ENCODE measurements around the gene GABRR2. TPM values are rescaled to one million over a fixed set of nuclear protein-coding genes. Genes with fewer than 3 reads are reported as not detected.

Gene GABRR2
- total RNA-seq, 2 donors from 2014 or later: 0.52 to 1.3 TPM

GRCh38 chr6:89221129-89221528, 94.0 kb downstream of the GABRR2 start:
- H3K36me3 ChIP-seq (replicated peaks in 1 of 2; ENCODE audit: insufficient read depth in 1 of 2, low read depth in 2 of 2): no peaks in the 10 kb centered on the region
- no peaks in the 10 kb centered on the region for H3K4me1 ChIP-seq
- H3K4me3 ChIP-seq: no peak overlapping the region
- H3K9me3 ChIP-seq: no peaks in the 10 kb centered on the region
- intact Hi-C loops (cut with DNase I): no loop called here
- TF ChIP-seq, protein P1, sequence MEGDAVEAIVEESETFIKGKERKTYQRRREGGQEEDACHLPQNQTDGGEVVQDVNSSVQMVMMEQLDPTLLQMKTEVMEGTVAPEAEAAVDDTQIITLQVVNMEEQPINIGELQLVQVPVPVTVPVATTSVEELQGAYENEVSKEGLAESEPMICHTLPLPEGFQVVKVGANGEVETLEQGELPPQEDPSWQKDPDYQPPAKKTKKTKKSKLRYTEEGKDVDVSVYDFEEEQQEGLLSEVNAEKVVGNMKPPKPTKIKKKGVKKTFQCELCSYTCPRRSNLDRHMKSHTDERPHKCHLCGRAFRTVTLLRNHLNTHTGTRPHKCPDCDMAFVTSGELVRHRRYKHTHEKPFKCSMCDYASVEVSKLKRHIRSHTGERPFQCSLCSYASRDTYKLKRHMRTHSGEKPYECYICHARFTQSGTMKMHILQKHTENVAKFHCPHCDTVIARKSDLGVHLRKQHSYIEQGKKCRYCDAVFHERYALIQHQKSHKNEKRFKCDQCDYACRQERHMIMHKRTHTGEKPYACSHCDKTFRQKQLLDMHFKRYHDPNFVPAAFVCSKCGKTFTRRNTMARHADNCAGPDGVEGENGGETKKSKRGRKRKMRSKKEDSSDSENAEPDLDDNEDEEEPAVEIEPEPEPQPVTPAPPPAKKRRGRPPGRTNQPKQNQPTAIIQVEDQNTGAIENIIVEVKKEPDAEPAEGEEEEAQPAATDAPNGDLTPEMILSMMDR (IDR thresholded peaks at IDR 0.05): no peak
- no peak for TF ChIP-seq POLR2A (IDR thresholded peaks at IDR 0.05)
- DNase-seq (no peak), ATAC-seq (no peak)
- no peaks in the 10 kb centered on the region for H3K27me3 ChIP-seq
- no peak overlapping the region for H3K27ac ChIP-seq
- 61 to 73% methylated on average over 3 of the region's 3 CpGs for WGBS, 2 donors

GRCh38 chr6:89217299-89217910, 97.7 kb downstream of the GABRR2 start, which contains the start of gene GABRR1:
Gene GABRR1, minus strand, starts transcription at chr6:89217358. Its CDS starts 36 bp downstream, at chr6:89217322.
- intact Hi-C loops (cut with DNase I): no loop called here
- ATAC-seq: no peak
- no peaks in the 10 kb centered on the region for H3K27me3 ChIP-seq
- no peak for DNase-seq
- WGBS, 2 donors: 47 to 60% methylated on average over 10 of the region's 10 CpGs
- no peaks in the 10 kb centered on the region for H3K36me3 ChIP-seq (replicated peaks in 1 of 2; ENCODE audit: insufficient read depth in 1 of 2, low read depth in 2 of 2)
- H3K9me3 ChIP-seq: no peaks in the 10 kb centered on the region
- no peak within 1 kb of the TSS for H3K4me3 ChIP-seq
- no peaks in the 10 kb centered on the region for H3K4me1 ChIP-seq
- H3K27ac ChIP-seq: no peak within 1 kb of the TSS
- TF ChIP-seq, protein P1 (IDR thresholded peaks at IDR 0.05): no peak
- TF ChIP-seq POLR2A (IDR thresholded peaks at IDR 0.05): no peak

DNA sequence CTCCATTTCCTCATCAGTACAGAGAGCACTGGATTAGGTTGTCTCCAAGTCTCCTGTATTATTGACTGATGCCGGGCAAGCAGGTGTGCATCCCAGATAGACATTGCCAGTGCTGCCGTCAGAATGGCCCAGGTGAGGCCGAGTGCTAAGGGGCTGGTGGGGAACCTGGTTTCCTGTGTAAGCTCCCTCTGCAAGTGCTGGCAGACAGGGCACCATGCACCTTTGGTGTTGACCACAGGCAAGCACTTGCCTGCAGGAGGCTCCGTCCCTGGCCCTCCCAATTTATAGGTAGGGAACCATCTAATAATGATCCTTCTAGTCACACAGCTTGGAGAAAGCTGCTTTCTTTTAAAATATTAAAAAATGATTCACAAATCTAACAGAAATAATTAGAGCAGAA, 98.7 kb downstream of the GABRR2 start:
- WGBS, 2 donors: 64 to 79% methylated on average over 4 of the region's 4 CpGs

GRCh38 chr6:89215391-89215790, 99.7 kb downstream of the GABRR2 start:
- Histone ChIP-seq H3K4me1 (no peaks in the 10 kb centered on the region), H3K36me3 (replicated peaks in 1 of 2; ENCODE audit: insufficient read depth in 1 of 2, low read depth in 2 of 2) (no peaks in the 10 kb centered on the region), H3K9me3 (no peaks in the 10 kb centered on the region), H3K27ac (no peak overlapping the region), H3K4me3 (no peak overlapping the region), H3K27me3 (no peaks in the 10 kb centered on the region)
- TF ChIP-seq, protein P1 (IDR thresholded peaks at IDR 0.05): no peak
- no peak for TF ChIP-seq POLR2A (IDR thresholded peaks at IDR 0.05)
- DNase-seq (no peak), ATAC-seq (no peak)
- intact Hi-C loops (cut with DNase I): no loop called here

More for the DNA sequence above, 98.7 kb downstream of the GABRR2 start:
- DNase-seq (no peak), ATAC-seq (no peak)
- Histone ChIP-seq H3K4me1 (no peaks in the 10 kb centered on the region), H3K27ac (no peak overlapping the region), H3K9me3 (no peaks in the 10 kb centered on the region), H3K36me3 (replicated peaks in 1 of 2; ENCODE audit: insufficient read depth in 1 of 2, low read depth in 2 of 2) (no peaks in the 10 kb centered on the region), H3K4me3 (no peak overlapping the region), H3K27me3 (no peaks in the 10 kb centered on the region)
- intact Hi-C loops (cut with DNase I): no loop called here
- TF ChIP-seq, protein P1 (IDR thresholded peaks at IDR 0.05): no peak
- no peak for TF ChIP-seq POLR2A (IDR thresholded peaks at IDR 0.05)

DNA sequence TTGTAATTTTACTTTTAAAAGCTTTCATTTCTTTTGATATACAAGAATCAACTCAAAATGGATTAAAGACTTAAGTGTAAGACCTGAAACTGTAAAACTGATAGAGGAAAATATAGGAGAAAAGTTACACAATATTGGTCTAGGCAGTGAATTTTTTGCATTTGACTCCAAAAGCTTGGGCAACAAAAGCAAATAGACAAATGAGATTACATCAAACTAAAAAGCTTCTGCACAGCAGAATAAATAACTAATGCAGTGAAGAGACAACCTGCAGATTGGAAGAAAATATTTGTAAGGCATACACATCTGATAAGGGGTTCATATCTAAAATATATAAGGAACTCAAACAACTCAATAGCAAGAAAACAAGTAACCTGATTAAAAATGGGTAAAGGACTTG, 100.9 kb downstream of the GABRR2 start:
- Histone ChIP-seq H3K9me3 (no peaks in the 10 kb centered on the region), H3K4me3 (no peak overlapping the region), H3K27ac (no peak overlapping the region), H3K4me1 (no peaks in the 10 kb centered on the region), H3K27me3 (no peaks in the 10 kb centered on the region), H3K36me3 (replicated peaks in 1 of 2; ENCODE audit: insufficient read depth in 1 of 2, low read depth in 2 of 2) (no peaks in the 10 kb centered on the region)
- ATAC-seq: no peak
- TF ChIP-seq POLR2A (IDR thresholded peaks at IDR 0.05): no peak
- TF ChIP-seq, protein P1 (IDR thresholded peaks at IDR 0.05): no peak
- DNase-seq: no peak
- intact Hi-C loops (cut with DNase I): no loop called here
